NB4 (cell line): ENCODE measurements around the gene RBFOX1.

Source experiments
- DNase-seq: peaks from one replicate; pipeline ENCODE4 v3.0.0; 2010; ENCODE audit warnings: low read depth
- H3K4me3 ChIP-seq: one replicate; pipeline ENCODE4 v1.5.1; 2011; ENCODE audit warnings: mild to moderate bottlenecking, low read depth, low read length, moderate library complexity
- MYC ChIP-seq: IDR thresholded peaks from 2 replicates; pipeline ENCODE4 v1.6.1; 2011; ENCODE audit warnings: low read depth, low read length
- POLR2A ChIP-seq: IDR thresholded peaks from 2 replicates; pipeline ENCODE4 v1.6.1; 2011; ENCODE audit warnings: mild to moderate bottlenecking; ENCODE audit not compliant: insufficient read length; ENCODE audit errors: extremely low read depth
- TF ChIP-seq, protein P1 (sequence below): IDR thresholded peaks from 2 replicates; pipeline ENCODE4 v1.6.1; 2011; ENCODE audit warnings: low read depth, low read length
- TF ChIP-seq, protein P2 (sequence below): IDR thresholded peaks from one replicate; pipeline ENCODE4 v1.5.1; 2012; ENCODE audit warnings: low read depth, low read length

Gene RBFOX1

DNA sequence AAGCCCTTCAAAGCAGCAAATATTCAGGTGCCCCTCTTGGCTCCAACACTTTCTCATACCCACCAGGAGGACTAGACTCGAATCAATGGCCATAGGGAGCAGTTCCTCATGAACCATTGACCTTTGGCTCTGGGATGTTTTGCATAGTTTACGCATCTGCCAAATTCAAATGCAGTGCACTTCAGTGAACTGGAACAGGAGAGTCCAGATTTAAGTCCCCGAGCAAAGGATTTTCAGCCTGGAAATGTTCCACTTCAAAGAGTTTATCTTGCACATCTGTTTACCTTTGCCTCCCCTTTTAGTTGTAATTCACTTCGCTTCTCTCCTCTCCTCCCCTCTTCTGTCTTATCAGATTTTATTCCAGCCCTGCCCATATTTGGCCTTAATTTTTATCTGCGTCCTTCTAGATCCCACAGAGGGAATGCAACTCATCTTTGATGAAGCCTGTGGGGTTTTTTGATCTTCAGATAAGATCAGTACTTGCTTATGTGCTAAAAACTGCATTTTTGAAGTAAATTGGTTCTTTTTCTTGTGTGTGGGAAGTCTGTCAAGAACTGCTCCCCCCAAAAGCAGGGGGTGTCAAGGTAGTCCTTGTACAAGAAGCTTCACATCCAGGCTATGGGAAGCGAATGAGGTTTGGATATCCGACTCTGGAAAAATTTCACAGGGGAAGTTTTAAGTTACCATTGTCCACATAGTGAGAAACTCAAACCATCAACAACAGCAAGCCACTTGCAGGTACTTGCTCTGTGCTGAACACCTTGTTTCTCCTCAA is 281.6 kb downstream of the RBFOX1 start:
- no peak for DNase-seq
- TF ChIP-seq, protein P1, sequence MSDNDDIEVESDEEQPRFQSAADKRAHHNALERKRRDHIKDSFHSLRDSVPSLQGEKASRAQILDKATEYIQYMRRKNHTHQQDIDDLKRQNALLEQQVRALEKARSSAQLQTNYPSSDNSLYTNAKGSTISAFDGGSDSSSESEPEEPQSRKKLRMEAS: no peak
- TF ChIP-seq POLR2A (no peak), MYC (no peak)
- TF ChIP-seq, protein P2, sequence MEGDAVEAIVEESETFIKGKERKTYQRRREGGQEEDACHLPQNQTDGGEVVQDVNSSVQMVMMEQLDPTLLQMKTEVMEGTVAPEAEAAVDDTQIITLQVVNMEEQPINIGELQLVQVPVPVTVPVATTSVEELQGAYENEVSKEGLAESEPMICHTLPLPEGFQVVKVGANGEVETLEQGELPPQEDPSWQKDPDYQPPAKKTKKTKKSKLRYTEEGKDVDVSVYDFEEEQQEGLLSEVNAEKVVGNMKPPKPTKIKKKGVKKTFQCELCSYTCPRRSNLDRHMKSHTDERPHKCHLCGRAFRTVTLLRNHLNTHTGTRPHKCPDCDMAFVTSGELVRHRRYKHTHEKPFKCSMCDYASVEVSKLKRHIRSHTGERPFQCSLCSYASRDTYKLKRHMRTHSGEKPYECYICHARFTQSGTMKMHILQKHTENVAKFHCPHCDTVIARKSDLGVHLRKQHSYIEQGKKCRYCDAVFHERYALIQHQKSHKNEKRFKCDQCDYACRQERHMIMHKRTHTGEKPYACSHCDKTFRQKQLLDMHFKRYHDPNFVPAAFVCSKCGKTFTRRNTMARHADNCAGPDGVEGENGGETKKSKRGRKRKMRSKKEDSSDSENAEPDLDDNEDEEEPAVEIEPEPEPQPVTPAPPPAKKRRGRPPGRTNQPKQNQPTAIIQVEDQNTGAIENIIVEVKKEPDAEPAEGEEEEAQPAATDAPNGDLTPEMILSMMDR: no peak
- H3K4me3 ChIP-seq: no peak overlapping the region

DNA sequence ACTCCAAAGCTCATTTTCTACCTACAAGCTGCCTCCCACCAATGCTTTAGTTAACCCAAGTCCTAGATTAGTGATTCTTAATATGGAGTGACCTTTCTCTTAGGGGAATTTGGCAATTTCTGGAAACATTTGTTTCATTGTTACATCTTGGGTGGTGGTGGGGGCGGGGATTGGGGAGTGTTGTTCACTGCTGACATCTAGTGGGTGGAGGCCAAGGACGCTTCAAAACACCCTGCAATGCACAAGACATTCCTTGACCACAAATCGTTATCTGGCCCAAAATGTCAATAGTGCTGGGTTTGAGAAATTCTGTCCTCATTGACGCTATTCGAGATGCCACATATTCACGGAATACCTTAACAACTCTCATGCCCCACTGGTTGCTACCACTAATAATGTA is 282.9 kb downstream of the RBFOX1 start:
- DNase-seq: peak; percentile 11
- no peak overlapping the region for H3K4me3 ChIP-seq
- TF ChIP-seq, protein P2: peak; percentile 16
- no peak for TF ChIP-seq MYC

DNA sequence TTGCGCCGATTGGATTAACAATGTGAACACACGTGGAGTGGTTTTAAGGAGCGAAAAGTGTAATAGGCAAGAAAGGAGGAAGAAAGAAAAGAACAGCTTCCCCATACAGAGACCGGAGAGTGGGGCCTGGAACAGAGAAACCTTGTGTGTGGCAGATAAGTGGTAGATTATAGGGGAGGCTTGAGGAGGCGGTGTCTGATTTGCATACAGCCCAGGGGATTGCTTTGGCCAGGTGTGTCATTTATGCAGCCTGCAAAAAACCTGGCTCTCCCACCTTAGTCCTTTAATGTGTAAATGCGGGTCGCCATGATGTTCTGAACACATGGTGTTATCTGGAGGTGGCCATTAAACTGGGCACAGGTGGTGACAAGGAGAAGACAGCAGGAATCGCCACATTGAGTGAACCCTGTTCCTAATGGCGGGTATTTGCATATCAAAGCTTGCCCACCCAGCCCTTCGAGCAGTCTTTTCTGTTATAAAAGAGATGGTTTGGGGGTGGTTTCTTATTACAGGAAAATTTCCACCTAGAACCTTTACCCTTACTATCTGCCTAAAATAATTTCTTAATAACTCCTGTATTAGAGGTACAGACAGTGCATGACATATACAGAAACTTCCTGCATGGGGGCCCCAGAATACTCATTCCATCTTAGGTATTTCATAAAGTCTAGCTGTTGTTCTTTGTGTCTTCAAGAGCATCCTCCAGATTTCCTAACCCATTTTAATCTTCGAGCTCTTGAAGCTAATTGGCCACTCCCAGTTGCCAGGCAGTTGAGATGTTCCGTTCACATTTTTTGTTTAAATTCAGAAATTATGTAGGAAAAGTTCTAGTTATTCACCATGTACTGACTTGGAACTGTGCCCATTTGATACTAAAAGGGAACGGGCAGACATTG is 292.5 kb downstream of the RBFOX1 start:
- H3K4me3 ChIP-seq: no peak overlapping the region
- DNase-seq: no peak
- no peak for TF ChIP-seq POLR2A
- TF ChIP-seq, protein P1: no peak
- TF ChIP-seq, protein P2: no peak
- TF ChIP-seq MYC: no peak

DNA sequence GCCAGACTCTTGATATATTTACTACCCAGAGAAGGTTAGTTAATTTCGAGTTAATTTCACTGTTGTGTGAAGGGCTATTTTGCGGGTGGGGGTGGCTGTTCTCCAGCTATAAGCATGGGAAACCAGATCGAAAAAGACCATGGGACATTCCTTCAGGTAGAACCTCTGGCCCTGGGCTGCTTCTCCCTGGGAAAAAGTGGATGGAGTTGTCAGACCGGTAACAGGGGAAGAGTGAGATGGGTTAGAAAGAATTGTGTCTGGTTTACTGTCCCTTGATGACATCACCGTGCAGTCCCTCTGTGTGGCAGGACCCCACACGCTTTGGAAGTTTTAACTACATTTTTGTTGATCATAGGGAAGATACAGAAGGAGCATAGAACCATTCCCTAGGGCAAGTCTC is 296.3 kb downstream of the RBFOX1 start:
- DNase-seq: no peak
- TF ChIP-seq, protein P2: no peak
- no peak overlapping the region for H3K4me3 ChIP-seq

DNA sequence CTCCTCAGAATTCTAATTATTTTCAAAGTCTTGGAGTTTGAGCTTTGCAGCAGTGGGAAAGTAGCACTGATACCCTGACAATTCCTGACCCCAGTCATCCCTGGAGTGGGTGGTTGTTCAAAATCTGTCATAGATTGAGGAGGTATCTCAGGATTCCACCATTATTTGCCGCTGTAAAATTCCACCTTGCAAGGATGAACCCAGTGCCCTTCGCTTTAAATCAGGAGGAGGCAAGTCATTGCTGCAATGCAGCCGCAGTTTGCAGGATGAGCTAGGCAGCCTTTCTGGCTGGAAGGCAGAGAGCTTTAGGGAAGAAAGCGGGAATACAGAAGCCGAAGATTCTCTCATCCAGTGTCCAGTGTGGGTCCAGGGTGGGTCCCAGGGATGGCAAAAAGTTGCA is 296.9 kb downstream of the RBFOX1 start:
- H3K4me3 ChIP-seq: no peak overlapping the region
- DNase-seq: no peak
- TF ChIP-seq, protein P1: no peak
- TF ChIP-seq MYC: no peak
- TF ChIP-seq, protein P2: no peak
- TF ChIP-seq POLR2A: no peak
